HG03039 (cell line): ENCODE results near the gene NOPCHAP1.

ENCODE experiments used
- ATAC-seq: cut with Tn5 transposase; IDR thresholded peaks from one replicate; pipeline ENCODE4 v1.9.1; 2021; ENCODE audit warnings: mild to moderate bottlenecking, moderate library complexity; ENCODE audit not compliant: unreplicated experiment

Gene NOPCHAP1

DNA sequence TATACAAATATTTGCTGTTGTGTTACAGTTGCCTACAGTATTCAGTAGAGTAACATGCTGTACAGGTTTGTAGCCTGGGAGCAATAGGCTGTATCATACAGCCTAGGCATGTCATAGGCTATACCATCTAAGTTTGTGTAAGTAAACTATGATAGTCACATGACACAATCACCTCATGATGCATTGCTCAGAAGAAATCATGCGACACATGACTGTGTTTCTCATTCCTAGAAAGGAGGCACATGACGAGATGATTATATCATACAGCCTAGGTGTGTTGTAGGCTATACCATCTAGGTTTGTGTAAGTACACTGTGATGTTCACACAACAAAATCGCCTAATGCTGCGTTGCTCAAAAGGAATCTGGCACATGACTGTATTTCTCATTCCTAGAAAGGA is 31.9 kb downstream of the NOPCHAP1 start:
- no peak for ATAC-seq

DNA sequence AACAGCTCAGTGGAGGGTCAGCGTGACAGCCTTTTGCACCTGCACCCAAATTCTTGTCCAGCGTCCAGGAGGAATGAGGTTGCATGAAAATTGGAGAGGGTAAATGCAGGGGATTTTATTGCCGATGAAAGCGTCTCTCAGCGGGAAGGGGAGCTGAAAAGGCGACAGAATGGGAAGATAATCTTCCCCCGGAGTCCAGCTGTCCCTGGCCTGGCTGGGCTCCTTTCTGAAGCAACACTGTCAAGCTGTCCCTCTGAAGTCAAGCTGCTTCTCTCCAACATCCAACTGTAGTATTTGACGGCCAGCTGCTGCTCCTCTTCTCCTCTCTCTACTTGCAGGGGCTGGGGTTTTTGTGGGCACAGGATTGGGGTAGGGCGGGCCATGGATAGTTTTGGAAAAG is 32.7 kb downstream of the NOPCHAP1 start:
- no peak for ATAC-seq

DNA sequence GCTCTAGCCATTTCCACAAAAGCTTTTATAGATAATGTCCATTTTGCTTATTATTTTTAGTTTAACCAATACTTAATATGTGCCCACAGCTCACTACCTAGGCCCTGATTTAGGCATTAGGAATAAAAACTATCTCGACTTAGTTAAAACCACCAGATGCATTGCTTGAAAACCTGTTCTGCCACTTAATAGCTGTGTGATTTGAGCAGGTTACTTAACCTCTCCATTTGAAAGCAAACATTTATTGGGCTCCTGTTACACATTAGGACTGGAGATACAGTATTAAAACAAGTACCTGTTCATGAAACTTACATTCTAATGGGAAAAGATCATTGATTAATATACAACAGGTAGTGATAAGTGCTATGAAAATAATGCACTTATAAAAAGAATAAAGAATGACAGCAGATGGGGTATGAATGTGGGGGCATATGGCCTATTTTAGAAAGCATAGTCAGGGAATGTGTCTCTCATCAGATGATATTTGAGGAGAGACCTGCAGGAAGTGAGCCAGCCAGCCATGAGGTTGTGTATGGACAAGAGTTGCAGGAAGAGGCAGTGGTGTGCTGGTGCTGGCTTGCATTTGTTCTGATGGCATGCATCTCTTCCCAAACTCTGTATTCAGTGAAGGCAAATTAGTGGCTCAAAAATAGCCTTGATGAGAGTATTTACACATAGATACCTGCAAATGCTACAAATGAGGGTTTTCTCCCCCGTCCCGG is 34.3 kb downstream of the NOPCHAP1 start:
- no peak for ATAC-seq

DNA sequence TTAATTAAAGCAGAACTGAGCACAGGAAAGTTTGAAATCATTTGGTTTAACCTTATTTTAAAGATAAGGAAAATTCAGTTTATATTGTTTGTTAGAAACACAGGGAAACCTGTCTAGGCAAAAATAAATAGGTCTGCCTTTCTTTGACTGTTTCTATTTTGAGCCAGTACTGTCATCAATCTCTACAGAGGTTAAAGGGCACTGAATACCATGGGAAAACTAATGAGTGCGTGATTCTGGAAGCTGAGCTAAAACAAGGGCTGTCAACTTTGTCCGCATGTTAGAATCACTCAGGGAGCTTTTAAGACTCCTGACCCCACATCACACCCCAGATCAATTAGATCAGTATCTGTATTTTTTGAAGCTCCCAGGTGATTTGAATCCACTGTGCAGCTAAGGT is 38.8 kb downstream of the NOPCHAP1 start:
- no peak for ATAC-seq

DNA sequence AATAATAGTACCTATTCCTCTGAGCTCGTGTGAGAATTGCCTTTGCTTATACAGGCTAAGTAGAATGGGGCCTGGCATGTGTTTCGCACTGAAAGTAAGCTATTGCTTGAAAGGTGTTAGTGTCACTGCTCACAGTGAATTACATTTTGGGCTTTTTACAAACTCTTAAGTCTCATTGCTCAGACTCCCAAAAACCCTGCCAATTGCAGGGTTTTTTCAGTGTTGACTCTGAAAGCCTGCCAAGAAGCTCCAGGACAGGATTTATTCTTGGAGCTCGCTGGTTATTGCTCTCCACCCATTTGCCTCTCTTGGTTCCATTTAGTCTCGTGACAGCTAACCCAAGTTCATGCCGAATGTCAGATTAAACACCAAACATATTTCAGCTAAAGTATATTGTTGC is 39.8 kb downstream of the NOPCHAP1 start:
- ATAC-seq, result no peak

DNA sequence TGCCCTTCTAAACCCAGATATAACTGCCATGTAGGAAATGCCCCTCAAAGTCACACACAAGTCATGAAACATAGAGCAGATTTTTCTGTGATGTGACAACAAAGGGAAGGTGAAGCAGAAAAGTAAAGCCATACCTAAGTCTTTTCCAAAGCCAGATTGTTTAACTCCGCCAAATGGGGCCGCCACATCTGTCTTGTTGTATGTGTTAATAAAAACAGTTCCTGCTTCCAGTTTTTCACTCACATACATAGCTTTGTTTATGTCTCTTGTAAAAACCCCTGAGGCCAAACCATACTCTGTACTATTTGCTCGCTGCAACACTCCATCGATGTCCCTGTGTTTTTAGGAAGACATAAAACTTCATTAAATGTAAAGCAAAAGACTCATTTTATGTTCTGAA is 40.3 kb downstream of the NOPCHAP1 start:
- ATAC-seq, result no peak

DNA sequence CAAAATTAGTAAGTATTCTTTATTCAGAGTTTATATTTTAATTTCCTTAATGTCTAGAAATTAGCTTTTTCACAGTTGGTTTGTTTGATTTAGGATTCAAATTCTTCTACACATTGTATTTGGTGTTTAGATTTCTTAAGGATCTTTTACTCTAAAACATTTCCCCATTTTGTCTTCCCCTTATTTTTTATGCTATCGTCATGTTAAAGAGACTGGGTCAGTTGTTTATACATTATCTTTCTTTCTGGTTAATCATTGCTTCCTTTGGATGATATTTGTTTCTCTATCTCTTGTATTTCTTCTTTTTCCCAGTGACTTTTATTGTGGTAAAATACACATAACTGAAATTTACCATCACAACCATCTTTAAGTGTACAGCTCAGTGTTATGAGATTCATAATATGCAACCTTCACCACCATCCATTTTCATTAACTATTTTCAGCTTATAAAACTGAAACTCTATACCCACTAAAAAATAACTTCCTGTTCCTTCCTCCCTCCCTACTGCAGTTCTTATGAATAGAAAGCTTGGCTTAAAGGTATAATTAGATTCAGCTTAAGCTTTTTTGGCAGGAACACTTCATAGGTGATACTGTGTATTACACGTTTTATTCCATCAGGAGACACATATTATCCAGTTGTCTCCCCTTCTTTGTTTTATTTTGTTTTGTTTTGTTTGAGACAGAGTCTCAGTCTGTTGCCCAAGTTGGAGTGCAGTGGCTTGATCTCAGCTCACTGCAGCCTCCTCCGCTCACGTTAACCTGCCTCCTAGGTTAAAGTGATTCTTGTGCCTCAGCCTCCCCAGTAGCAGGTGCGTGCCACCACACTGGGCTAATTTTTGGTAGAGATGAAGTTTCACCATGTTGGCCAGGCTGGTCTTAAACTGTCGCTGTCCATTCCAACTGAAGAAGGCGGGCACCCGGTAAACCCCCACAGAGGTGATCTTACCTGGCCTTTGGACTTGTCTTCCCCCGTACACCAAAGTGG is 45.0 kb downstream of the NOPCHAP1 start:
- ATAC-seq, result no peak

DNA sequence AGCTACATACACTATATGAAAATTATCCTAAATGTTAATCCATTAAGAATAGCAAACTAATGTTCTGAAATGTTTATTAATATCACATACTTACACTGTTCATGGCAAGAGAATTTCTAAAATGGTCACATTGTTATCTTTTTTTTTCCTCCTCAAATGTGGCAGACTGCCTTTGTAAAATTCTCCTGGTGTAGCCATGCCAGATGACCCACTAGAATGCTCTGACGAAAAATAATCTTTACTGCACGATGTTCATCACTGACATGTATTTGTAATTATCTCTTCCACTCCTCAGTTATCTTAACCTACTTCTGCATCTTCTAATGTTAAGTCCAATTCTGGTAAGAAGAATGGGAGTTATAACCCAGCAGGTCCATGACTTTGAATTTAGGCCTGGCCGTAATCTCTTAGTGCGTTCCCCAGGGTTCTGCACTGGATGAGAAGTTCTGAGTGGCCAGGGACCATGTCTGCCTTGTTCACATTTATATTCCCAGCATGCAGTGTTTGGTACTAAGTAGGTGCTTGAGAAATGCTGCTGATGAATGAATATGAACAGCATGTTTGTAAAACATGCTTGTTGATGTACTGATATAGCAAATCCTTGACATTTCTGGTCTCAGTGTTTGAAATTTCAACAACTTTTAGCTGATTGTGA is 46.7 kb downstream of the NOPCHAP1 start:
- no peak for ATAC-seq

DNA sequence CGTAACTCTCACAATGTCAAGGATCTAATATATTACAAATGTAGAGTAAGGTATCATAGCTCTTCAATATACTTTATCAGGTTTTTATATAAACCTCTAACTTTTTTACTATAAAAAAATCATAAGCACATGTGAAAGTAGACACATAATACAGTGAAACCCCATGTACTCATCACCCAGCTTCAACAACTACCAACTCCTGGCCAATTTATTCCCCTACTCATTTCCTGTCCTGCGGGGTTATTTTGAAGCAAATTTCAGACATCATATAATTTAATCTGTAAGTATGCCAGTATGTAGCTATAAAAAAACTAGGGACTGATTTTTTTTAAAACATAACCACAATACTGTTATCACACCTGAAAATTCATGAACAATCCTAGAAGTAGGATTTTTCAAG is 47.7 kb downstream of the NOPCHAP1 start:
- no peak for ATAC-seq
